IMR-90 (cell line): Measurements from ENCODE around the gene RAPGEF2. TPM values are rescaled to one million over a fixed set of nuclear protein-coding genes. Genes with fewer than 3 reads are reported as not detected.
"Not testable (repeated sequence)": the region's sequence is repeated elsewhere in the genome, so short reads cannot be mapped to it uniquely, and the experiment has no call there.

ENCODE experiments used
- ATAC-seq: fragments of 200-7000 bp; cut with Tn5 transposase; 2 replicates; pipeline ENCODE4 v1.9.1; 2020; ENCODE audit warnings: low read depth, mild to moderate bottlenecking, moderate library complexity
- BruUV-seq: library from RNA; stranded (reverse); fragments of 400-500 nt; replicated peaks from 2 replicates; lab custom pipeline; 2021; lab: Mats Ljungman, UMichigan
- CTCF ChIA-PET: fragments of 300-600 bp; formaldehyde crosslinking; extraction: SDS; loops from one replicate; lab custom pipeline; 2021; ENCODE audit warnings: antibody characterized with exemption; lab: Yijun Ruan, JAX
- POLR2A ChIA-PET: fragments of 300-600 bp; sonication (Branson Sonifier 250); formaldehyde crosslinking; loops from one replicate; lab custom pipeline; 2022; ENCODE audit warnings: antibody characterized with exemption; ENCODE audit not compliant: unreplicated experiment; lab: Charles Lee
- DNase-seq: peaks from one replicate; pipeline ENCODE4 v3.0.0; 2013
- H2AFZ ChIP-seq: replicated peaks from 2 replicates; pipeline ENCODE3; 2013; ENCODE audit warnings: low read length, mild to moderate bottlenecking; ENCODE audit not compliant: poor library complexity
- H2AK5ac ChIP-seq: 2 replicates; pipeline ENCODE4 v1.6.1; 2013; ENCODE audit warnings: low read depth, low read length, inconsistent platforms
- H2AK9ac ChIP-seq: replicated peaks from 2 replicates; pipeline ENCODE3; 2013; ENCODE audit warnings: mild to moderate bottlenecking, low read depth, low read length, moderate library complexity; ENCODE audit not compliant: poor library complexity
- H2BK120ac ChIP-seq: 2 replicates; pipeline ENCODE4 v1.6.1; 2013; ENCODE audit warnings: low read depth, low read length, inconsistent platforms
- H2BK15ac ChIP-seq: 3 replicates; pipeline ENCODE4 v1.6.1; 2013; ENCODE audit warnings: low read depth, low read length, inconsistent platforms
- H2BK20ac ChIP-seq: 2 replicates; pipeline ENCODE4 v1.6.1; 2013; ENCODE audit warnings: low read depth, mild to moderate bottlenecking, inconsistent platforms, low read length, moderate library complexity
- H2BK5ac ChIP-seq: 2 replicates; pipeline ENCODE4 v1.6.1; 2013; ENCODE audit warnings: mild to moderate bottlenecking, low read depth, low read length, inconsistent platforms; ENCODE audit not compliant: poor library complexity, severe bottlenecking
- H3K14ac ChIP-seq: replicated peaks from 2 replicates; pipeline ENCODE4 v1.6.1; 2013; ENCODE audit warnings: low read depth, low read length, inconsistent platforms
- H3K18ac ChIP-seq: 2 replicates; pipeline ENCODE4 v1.6.1; 2013; ENCODE audit warnings: low read depth, low read length, control low read depth
- H3K23ac ChIP-seq: 2 replicates; pipeline ENCODE4 v1.6.1; 2013; ENCODE audit warnings: low read depth, low read length, inconsistent platforms
- H3K27ac ChIP-seq: 2 replicates; pipeline ENCODE4 v1.5.1; 2013; ENCODE audit warnings: mild to moderate bottlenecking, control low read depth, low read length; ENCODE audit not compliant: insufficient read depth
- H3K27me3 ChIP-seq: 2 replicates; pipeline ENCODE4 v1.6.1; 2013; ENCODE audit warnings: low read length; ENCODE audit not compliant: control insufficient read depth, insufficient read depth
- H3K36me3 ChIP-seq: 2 replicates; pipeline ENCODE4 v1.6.1; 2013; ENCODE audit warnings: low read length, mixed read lengths; ENCODE audit not compliant: control insufficient read depth, insufficient read depth
- H3K4ac ChIP-seq: 2 replicates; pipeline ENCODE4 v1.6.1; 2013; ENCODE audit warnings: low read depth, low read length, inconsistent platforms
- H3K4me1 ChIP-seq: 2 replicates; pipeline ENCODE4 v1.6.1; 2013; ENCODE audit warnings: low read length, mixed read lengths; ENCODE audit not compliant: control insufficient read depth, insufficient read depth
- H3K4me2 ChIP-seq: 2 replicates; pipeline ENCODE4 v1.6.1; 2013; ENCODE audit warnings: low read depth, mild to moderate bottlenecking, control low read depth, low read length, moderate library complexity
- H3K4me3 ChIP-seq: 2 replicates; pipeline ENCODE4 v1.5.1; 2013; ENCODE audit warnings: low read depth, mild to moderate bottlenecking, control low read depth, low read length, moderate library complexity; ENCODE audit not compliant: insufficient read depth
- H3K56ac ChIP-seq: 2 replicates; pipeline ENCODE4 v1.6.1; 2013; ENCODE audit warnings: low read length, inconsistent platforms; ENCODE audit not compliant: insufficient read depth; ENCODE audit errors: extremely low read depth
- H3K79me1 ChIP-seq, 2 experiments: 2 replicates each; pipeline ENCODE4 v1.6.1; 2013; ENCODE audit warnings: low read length in 2 of 2, inconsistent platforms in 1 of 2, low read depth in 1 of 2
- H3K9ac ChIP-seq: 2 replicates; pipeline ENCODE4 v1.6.1; 2013; ENCODE audit warnings: low read depth, low read length, control low read depth
- H3K9me1 ChIP-seq: 2 replicates; pipeline ENCODE4 v1.6.1; 2013; ENCODE audit warnings: low read length, inconsistent platforms; ENCODE audit not compliant: insufficient read depth
- H3K9me3 ChIP-seq: 2 replicates; pipeline ENCODE4 v1.6.1; 2013; ENCODE audit warnings: low read length; ENCODE audit not compliant: control insufficient read depth, insufficient read depth
- H4K20me1 ChIP-seq: 2 replicates; pipeline ENCODE4 v1.6.1; 2013; ENCODE audit warnings: low read length, inconsistent platforms; ENCODE audit not compliant: insufficient read depth
- H4K5ac ChIP-seq: 2 replicates; pipeline ENCODE4 v1.6.1; 2013; ENCODE audit warnings: mild to moderate bottlenecking, low read depth, low read length, control low read depth
- H4K8ac ChIP-seq, 2 experiments: 2 replicates each; pipeline ENCODE4 v1.6.1; 2013; ENCODE audit warnings: low read depth in 2 of 2, low read length in 2 of 2, control low read depth in 1 of 2, inconsistent platforms in 1 of 2
- H4K91ac ChIP-seq: 2 replicates; pipeline ENCODE4 v1.6.1; 2013; ENCODE audit warnings: low read depth, low read length, inconsistent platforms; ENCODE audit not compliant: insufficient read depth
- WGBS, 2 experiments: methylation state at CpG; one replicate each; pipeline versions ENCODE4 v1.1.5 to v1.1.7; 2013; ENCODE audit warnings: missing lambda C conversion rate in 2 of 2; ENCODE audit not compliant: insufficient read length in 1 of 2; ENCODE audit errors: extremely low coverage in 2 of 2; 5-methylcytosine and 5-hydroxymethylcytosine counted together
- dilution Hi-C: fragments of 300-500 bp; cut with HindIII; formaldehyde crosslinking; loops from one replicate; pipeline ENCODE4 v1.14.3; 2018; ENCODE audit warnings: low sequenced_read_pairs; ENCODE audit not compliant: unreplicated experiment
- in situ Hi-C: fragments of 300-500 bp; cut with MboI; formaldehyde crosslinking; loops from 3 replicates; pipeline ENCODE4 v1.14.3; 2019; ENCODE audit warnings: low sequenced_read_pairs, inconsistent platforms, mixed read lengths
- intact Hi-C: fragments of 100-400 bp; cut with micrococcal nuclease; formaldehyde crosslinking; loops from 2 replicates; pipeline ENCODE4 v1.10.0; 2022
- polyA plus RNA-seq, 3 experiments: library from polyadenylated mRNA; depleted of rRNA; stranded (reverse); fragments of >200 nt; gene quantifications; 2 replicates each; pipeline ENCODE4 v1.2.3, GENCODE V29; 2012; ENCODE audit warnings: low replicate concordance in 1 of 3
- total RNA-seq: library from RNA; depleted of rRNA; stranded (reverse); fragments of >200 nt; gene quantifications from 2 replicates; pipeline ENCODE4 v1.2.3, GENCODE V29; 2012

The RAPGEF2 gene
- total and polyA plus RNA-seq, 2 of the 4 experiments (the other 2 are of a cell fraction) = 27.6 to 109 TPM

DNA sequence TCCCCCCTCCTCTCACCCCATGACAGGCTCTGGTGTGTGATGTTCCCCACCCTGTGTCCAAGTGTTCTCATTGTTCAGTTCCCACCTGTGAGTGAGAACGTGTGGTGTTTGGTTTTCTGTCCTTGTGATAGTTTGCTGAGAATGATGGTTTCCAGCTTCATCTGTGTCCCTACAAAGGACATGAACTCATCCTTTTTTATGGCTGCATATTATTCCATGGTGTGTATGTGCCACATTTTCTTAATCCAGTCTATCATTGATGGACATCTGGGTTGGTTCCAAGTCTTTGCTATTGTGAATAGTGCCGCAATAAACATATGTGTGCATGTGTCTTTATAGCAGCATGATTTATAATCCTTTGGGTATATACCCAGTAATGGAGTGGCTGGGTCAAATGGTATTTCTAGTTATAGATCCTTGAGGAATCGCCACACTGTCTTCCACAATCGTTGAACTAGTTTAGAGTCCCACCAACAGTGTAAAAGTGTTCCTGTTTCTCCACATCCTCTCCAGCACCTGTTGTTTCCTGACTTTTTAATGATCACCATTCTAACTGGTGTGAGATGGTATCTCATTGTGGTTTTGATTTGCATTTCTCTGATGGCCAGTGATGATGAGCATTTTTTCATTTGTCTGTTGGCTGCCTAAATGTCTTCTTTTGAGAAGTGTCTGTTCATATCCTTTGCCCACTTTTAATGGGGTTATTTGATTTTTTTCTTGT, 81.2 kb downstream of the RAPGEF2 start:
- CTCF ChIA-PET = not testable (repeated sequence)
- WGBS, 2 experiments = no CpG with 5 or more reads among the region's 4 CpGs

More for the DNA sequence above, 81.2 kb downstream of the RAPGEF2 start:
- POLR2A ChIA-PET, BruUV-seq, H4K20me1 ChIP-seq, H3K18ac ChIP-seq, H2BK15ac ChIP-seq, H3K9me3 ChIP-seq, dilution Hi-C loops, H2BK120ac ChIP-seq, H2AK9ac ChIP-seq, H3K27ac ChIP-seq, H2BK20ac ChIP-seq, H3K4me1 ChIP-seq, H3K9me1 ChIP-seq, H4K91ac ChIP-seq, H4K8ac ChIP-seq, H2AFZ ChIP-seq, H3K23ac ChIP-seq, H2AK5ac ChIP-seq, ATAC-seq, H3K9ac ChIP-seq, H3K4me3 ChIP-seq, H3K27me3 ChIP-seq, H3K56ac ChIP-seq, H3K4me2 ChIP-seq, H3K4ac ChIP-seq, H3K14ac ChIP-seq, H2BK5ac ChIP-seq, DNase-seq, intact Hi-C loops, H3K36me3 ChIP-seq, H4K5ac ChIP-seq: not testable (repeated sequence)
- in situ Hi-C loops = loop anchor here (25.0 kb wide), 1 partner anchor 922 kb away; no protein-coding TSS in a partner anchor
- peaks cover 7 to 27% of the 10 kb centered on the region in 2 experiments; a peak in 3 of 4 replicates for H3K79me1 ChIP-seq
